Hepatocyte (in vitro differentiated cells): ENCODE results near the gene CHD1.

Experiments used
- CTCF ChIP-seq: fragments of 200-600 bp; sonication (generic); IDR thresholded peaks from 2 replicates; pipeline ENCODE4 v1.5.1; 2016; ENCODE audit warnings: antibody characterized with exemption, mild to moderate bottlenecking; ENCODE audit not compliant: poor library complexity
- EZH2 ChIP-seq: fragments of 200-600 bp; sonication (generic); IDR thresholded peaks from 2 replicates; pipeline ENCODE4 v1.6.1; 2016; ENCODE audit warnings: antibody characterized with exemption, mild to moderate bottlenecking, borderline replicate concordance
- EZH2phosphoT487 ChIP-seq: fragments of 200-600 bp; sonication (generic); IDR thresholded peaks from one replicate; pipeline ENCODE4 v1.6.1; 2018; ENCODE audit warnings: antibody characterized with exemption, mild to moderate bottlenecking, low read depth, moderate library complexity; ENCODE audit not compliant: unreplicated experiment, severe bottlenecking

- TF ChIP-seq CTCF, result peak; percentile 64
- TF ChIP-seq EZH2, result no peak
- TF ChIP-seq EZH2phosphoT487, result no peak
Observed at GRCh38 chr5:98827161-98827560, 101.6 kb downstream of the CHD1 start.
